LoVo (cell line): ENCODE results near the gene C16orf87.

Experiments
- DNase-seq: peaks from one replicate; pipeline ENCODE4 v3.0.0-alpha.2; 2016; ENCODE audit warnings: low spot score

Gene C16orf87

GRCh38 chr16:46843898-46844642 lies 13.1 kb upstream of the C16orf87 start:
- DNase-seq: no peak

GRCh38 chr16:46842192-46842895 lies 11.4 kb upstream of the C16orf87 start:
- no peak for DNase-seq

- DNase-seq: no peak
Observed at GRCh38 chr16:46839986-46840443, 9.0 kb upstream of the C16orf87 start.

- no peak for DNase-seq
Observed at GRCh38 chr16:46836534-46837530, 5.9 kb upstream of the C16orf87 start.

GRCh38 chr16:46833460-46833800 lies 2.5 kb upstream of the C16orf87 start:
- DNase-seq: no peak

- DNase-seq: no peak
Observed at GRCh38 chr16:46832757-46833459, 1.9 kb upstream of the C16orf87 start.

GRCh38 chr16:46830417-46830901 lies 521 bp downstream of the C16orf87 start:
- peak; percentile 17 for DNase-seq

GRCh38 chr16:46828943-46829342 lies 2.0 kb downstream of the C16orf87 start:
- no peak for DNase-seq

GRCh38 chr16:46828292-46828691 lies 2.7 kb downstream of the C16orf87 start:
- no peak for DNase-seq

- DNase-seq: no peak
Observed at GRCh38 chr16:46826631-46827030, 4.3 kb downstream of the C16orf87 start.

- no peak for DNase-seq
Observed at GRCh38 chr16:46822270-46822669, 8.7 kb downstream of the C16orf87 start.

- DNase-seq: no peak
Observed at GRCh38 chr16:46817961-46818360, 13.0 kb downstream of the C16orf87 start.

GRCh38 chr16:46814790-46815189 lies 16.2 kb downstream of the C16orf87 start:
- DNase-seq: no peak

GRCh38 chr16:46813611-46814010 lies 17.4 kb downstream of the C16orf87 start:
- no peak for DNase-seq

- DNase-seq: no peak
Observed at GRCh38 chr16:46812781-46813540, 18.0 kb downstream of the C16orf87 start.

GRCh38 chr16:46811682-46812081 lies 19.3 kb downstream of the C16orf87 start:
- no peak for DNase-seq

- DNase-seq: no peak
Observed at GRCh38 chr16:46808997-46809396, 22.0 kb downstream of the C16orf87 start.

GRCh38 chr16:46807336-46807735 lies 23.6 kb downstream of the C16orf87 start:
- DNase-seq: no peak

GRCh38 chr16:46803373-46803772 lies 27.6 kb downstream of the C16orf87 start:
- DNase-seq: no peak

GRCh38 chr16:46801428-46802049 lies 29.4 kb downstream of the C16orf87 start:
- peak; percentile 30 for DNase-seq
